Naive thymus-derived CD8-positive, alpha-beta T cell (primary cell): ENCODE results near the gene SLC35F6. TPM values are rescaled to one million over a fixed set of nuclear protein-coding genes. Genes with fewer than 3 reads are reported as not detected.
"Not testable (repeated sequence)": the region's sequence is repeated elsewhere in the genome, so short reads cannot be mapped to it uniquely, and the experiment has no call there.

Source experiments
- ATAC-seq, 2 donors: fragments of 150-1000 bp; cut with Tn5 transposase in 1 of 2; sonication (Bioruptor Pico), chemical (Tn5 transposase) in 1 of 2; 1 replicate in 1 of 2; 2 replicates in 1 of 2; pipeline ENCODE4 v1.10.0; 2021; ENCODE audit warnings: mild to moderate bottlenecking in 2 of 2, moderate library complexity in 2 of 2
- POLR2A ChIA-PET: fragments of 350-600 bp; sonication (Branson Sonifier 250); formaldehyde crosslinking; loops from one replicate; lab custom pipeline; 2021; ENCODE audit warnings: antibody characterized with exemption; lab: Charles Lee
- DNase-seq, 10 donors: peaks; one replicate each; pipeline versions ENCODE4 v3.0.0 to v3.0.0-alpha.2; 2020 to 2022
- H3K27ac Mint-ChIP-seq, 10 donors: one replicate each; pipeline ENCODE4 v1.8.0; 2020 to 2022; ENCODE audit warnings: mild to moderate bottlenecking in 10 of 10, mixed read lengths in 10 of 10, moderate library complexity in 4 of 10, inconsistent platforms in 1 of 10
- H3K27me3 Mint-ChIP-seq, 5 donors: one replicate each; pipeline ENCODE4 v1.8.0; 2021 to 2022; ENCODE audit warnings: mixed read lengths in 5 of 5
- H3K36me3 Mint-ChIP-seq, 3 donors: one replicate each; pipeline ENCODE4 v1.8.0; 2020 to 2022; ENCODE audit warnings: mixed read lengths in 3 of 3, mild to moderate bottlenecking in 2 of 3, inconsistent platforms in 1 of 3
- H3K4me1 Mint-ChIP-seq, 4 donors: one replicate each; pipeline ENCODE4 v1.8.0; 2021 to 2022; ENCODE audit warnings: mixed read lengths in 4 of 4
- H3K4me3 Mint-ChIP-seq, 10 donors: one replicate each; pipeline ENCODE4 v1.8.0; 2020 to 2022; ENCODE audit warnings: mild to moderate bottlenecking in 10 of 10, mixed read lengths in 10 of 10, moderate library complexity in 6 of 10, inconsistent platforms in 1 of 10
- H3K9me3 Mint-ChIP-seq, 9 donors: one replicate each; pipeline ENCODE4 v1.8.0; 2020 to 2022; ENCODE audit warnings: mixed read lengths in 9 of 9, mild to moderate bottlenecking in 3 of 9, inconsistent platforms in 1 of 9, moderate library complexity in 1 of 9
- polyA plus RNA-seq, 3 donors: library from polyadenylated mRNA; unstranded; fragments of 300-500 nt; fragmentation: Illumina TruSeq; gene quantifications; one replicate each; pipeline ENCODE4 v1.2.3, GENCODE V29; 2021
- total RNA-seq, 8 experiments: library from RNA in 2 of 8; stranded (reverse) in 2 of 8; gene quantifications; one replicate each; pipeline ENCODE4 v1.2.3 and lab custom pipeline; 2021 to 2026

Gene SLC35F6
- total and polyA plus RNA-seq, 5 experiments from 2014 or later = 3.7 to 18.0 (median 6.4) TPM

- ATAC-seq, H3K36me3 Mint-ChIP-seq, H3K9me3 Mint-ChIP-seq, H3K27me3 Mint-ChIP-seq, H3K4me1 Mint-ChIP-seq, H3K4me3 Mint-ChIP-seq, POLR2A ChIA-PET, DNase-seq: not testable (repeated sequence)
- peak overlapping the region in 1 of 10 donors; percentile 22 for H3K27ac Mint-ChIP-seq
These were observed 13.6 kb upstream of the SLC35F6 start for GRCh38 chr2:26750467-26750866.

- H3K4me3 Mint-ChIP-seq = no peak overlapping the region
- POLR2A ChIA-PET = no interaction called here
- H3K9me3 Mint-ChIP-seq = no peaks in the 10 kb centered on the region
- ATAC-seq (no peak), DNase-seq (no peak)
- no peak overlapping the region for H3K27ac Mint-ChIP-seq
- peaks cover 0 to 2% (median 0%) of the 10 kb centered on the region in 4 donors for H3K4me1 Mint-ChIP-seq
- peaks cover 0 to 10% (median 0%) of the 10 kb centered on the region in 5 donors for H3K27me3 Mint-ChIP-seq
- H3K36me3 Mint-ChIP-seq = no peaks in the 10 kb centered on the region
These were observed 11.4 kb upstream of the SLC35F6 start for GRCh38 chr2:26752656-26753055.

GRCh38 chr2:26754539-26754938 is 9.5 kb upstream of the SLC35F6 start:
- ATAC-seq = no peak
- peaks cover 0 to 10% (median 0%) of the 10 kb centered on the region in 5 donors for H3K27me3 Mint-ChIP-seq
- no peaks in the 10 kb centered on the region for H3K9me3 Mint-ChIP-seq
- POLR2A ChIA-PET = no interaction called here
- H3K4me1 Mint-ChIP-seq = peaks cover 0 to 2% (median 0%) of the 10 kb centered on the region in 4 donors
- DNase-seq = no peak
- H3K4me3 Mint-ChIP-seq = no peak overlapping the region
- no peaks in the 10 kb centered on the region for H3K36me3 Mint-ChIP-seq
- no peak overlapping the region for H3K27ac Mint-ChIP-seq

- no peak for DNase-seq
- Mint-ChIP-seq H3K27me3 (peaks cover 0 to 10% (median 0%) of the 10 kb centered on the region in 5 donors), H3K4me3 (no peak overlapping the region), H3K27ac (peak overlapping the region in 1 of 10 donors; percentile 32), H3K4me1 (peaks cover 0 to 2% (median 0%) of the 10 kb centered on the region in 4 donors), H3K9me3 (no peaks in the 10 kb centered on the region), H3K36me3 (no peaks in the 10 kb centered on the region)
- POLR2A ChIA-PET = no interaction called here
- no peak for ATAC-seq
These were observed 9.0 kb upstream of the SLC35F6 start for GRCh38 chr2:26754972-26755670.

- DNase-seq (no peak), ATAC-seq (no peak)
- Mint-ChIP-seq H3K9me3 (no peaks in the 10 kb centered on the region), H3K27ac (no peak overlapping the region), H3K36me3 (no peaks in the 10 kb centered on the region), H3K4me1 (peaks cover 0 to 2% (median 0%) of the 10 kb centered on the region in 4 donors), H3K4me3 (no peak overlapping the region), H3K27me3 (peaks cover 0 to 10% (median 0%) of the 10 kb centered on the region in 5 donors)
- POLR2A ChIA-PET = no interaction called here
These were observed 7.7 kb upstream of the SLC35F6 start for GRCh38 chr2:26756337-26756736.

- Mint-ChIP-seq H3K27ac (no peak overlapping the region), H3K4me3 (no peak overlapping the region), H3K9me3 (no peaks in the 10 kb centered on the region), H3K4me1 (peaks cover 0 to 5% (median 1%) of the 10 kb centered on the region in 4 donors), H3K27me3 (peaks cover 0 to 10% (median 0%) of the 10 kb centered on the region in 5 donors), H3K36me3 (no peaks in the 10 kb centered on the region)
- POLR2A ChIA-PET = no interaction called here
- no peak for DNase-seq
- no peak for ATAC-seq
These were observed 6.0 kb upstream of the SLC35F6 start for GRCh38 chr2:26757873-26758789.

- ATAC-seq (no peak), DNase-seq (no peak)
- POLR2A ChIA-PET = no interaction called here
- no peak overlapping the region for H3K4me3 Mint-ChIP-seq
- H3K4me1 Mint-ChIP-seq = peaks cover 0 to 10% (median 4%) of the 10 kb centered on the region in 4 donors
- peak overlapping the region in 1 of 10 donors; percentile 31 for H3K27ac Mint-ChIP-seq
- H3K36me3 Mint-ChIP-seq = no peaks in the 10 kb centered on the region
- no peaks in the 10 kb centered on the region for H3K9me3 Mint-ChIP-seq
- peaks cover 0 to 9% (median 0%) of the 10 kb centered on the region in 5 donors for H3K27me3 Mint-ChIP-seq
These were observed 5.2 kb upstream of the SLC35F6 start for GRCh38 chr2:26758790-26759321.

- ATAC-seq (no peak), DNase-seq (no peak)
- Mint-ChIP-seq H3K36me3 (no peaks in the 10 kb centered on the region), H3K4me1 (peaks cover 2 to 16% (median 8%) of the 10 kb centered on the region in 4 donors), H3K27ac (peak overlapping the region in 1 of 10 donors; percentile 5), H3K4me3 (no peak overlapping the region), H3K9me3 (peaks cover 0 to 1% (median 0%) of the 10 kb centered on the region in 9 donors), H3K27me3 (peaks cover 0 to 3% (median 0%) of the 10 kb centered on the region in 5 donors)
- POLR2A ChIA-PET = no interaction called here
These were observed 4.2 kb upstream of the SLC35F6 start for GRCh38 chr2:26759845-26760244.

GRCh38 chr2:26760991-26761390 is 3.1 kb upstream of the SLC35F6 start:
- POLR2A ChIA-PET, H3K9me3 Mint-ChIP-seq, ATAC-seq, H3K36me3 Mint-ChIP-seq, DNase-seq, H3K27me3 Mint-ChIP-seq, H3K27ac Mint-ChIP-seq: not testable (repeated sequence)
- Mint-ChIP-seq H3K4me1 (peaks cover 7 to 25% (median 20%) of the 10 kb centered on the region in 4 donors), H3K4me3 (peak overlapping the region in 1 of 10 donors; percentile 67)

- ATAC-seq (no peak), DNase-seq (no peak)
- Mint-ChIP-seq H3K36me3 (no peaks in the 10 kb centered on the region), H3K9me3 (peaks cover 0 to 1% (median 0%) of the 10 kb centered on the region in 9 donors), H3K27me3 (no peaks in the 10 kb centered on the region), H3K4me1 (peaks cover 11 to 43% (median 34%) of the 10 kb centered on the region in 4 donors), H3K4me3 (peak overlapping the region; percentile 72 to 98 (median 92)), H3K27ac (peak overlapping the region in 5 of 10 donors; percentile 20 to 91 (median 63))
- POLR2A ChIA-PET = interaction anchor here (0.6 kb wide), 1 partner anchor 1215 kb away, joined by 3 read pairs; no protein-coding TSS in a partner anchor
These were observed 1.1 kb upstream of the SLC35F6 start for GRCh38 chr2:26763019-26763418.

GRCh38 chr2:26764906-26765305 is 822 bp downstream of the SLC35F6 start:
- POLR2A ChIA-PET = interaction anchor here (0.6 to 1.2 kb wide), 3 partner anchors 160 to 998 kb away, joined by 3 to 4 read pairs (median 3); no protein-coding TSS in a partner anchor
- peaks cover 0 to 3% (median 0%) of the 10 kb centered on the region in 3 donors for H3K36me3 Mint-ChIP-seq

GRCh38 chr2:26765475-26766200 is 1.6 kb downstream of the SLC35F6 start:
- no peak for ATAC-seq

More at GRCh38 chr2:26764906-26765305, 822 bp downstream of the SLC35F6 start:
- Mint-ChIP-seq H3K27ac (peak overlapping the region; percentile 81 to 97 (median 92)), H3K27me3 (no peaks in the 10 kb centered on the region), H3K9me3 (peaks cover 0 to 1% (median 0%) of the 10 kb centered on the region in 9 donors), H3K4me3 (peak overlapping the region; percentile 76 to 98 (median 95)), H3K4me1 (peaks cover 19 to 61% (median 50%) of the 10 kb centered on the region in 4 donors)
- no peak for ATAC-seq
- DNase-seq = no peak

More at GRCh38 chr2:26765475-26766200, 1.6 kb downstream of the SLC35F6 start:
- Mint-ChIP-seq H3K9me3 (peaks cover 0 to 1% (median 0%) of the 10 kb centered on the region in 9 donors), H3K36me3 (peaks cover 0 to 3% (median 0%) of the 10 kb centered on the region in 3 donors), H3K27me3 (no peaks in the 10 kb centered on the region), H3K4me1 (peaks cover 19 to 66% (median 53%) of the 10 kb centered on the region in 4 donors), H3K4me3 (peak overlapping the region; percentile 76 to 98 (median 95)), H3K27ac (peak overlapping the region in 9 of 10 donors; percentile 87 to 97 (median 93))
- no peak for DNase-seq
- POLR2A ChIA-PET = no interaction called here
